Suprapubic skin (tissue), 4 donors: ENCODE measurements around the gene B4GALT4.

Experiments
- CTCF ChIP-seq, 2 donors: fragments of 200-600 bp in 1 of 2; fragments of 450-650 bp in 1 of 2; sonication (generic) in 1 of 2; IDR thresholded peaks; one replicate each; pipeline ENCODE4 v1.5.1; 2016 to 2019; ENCODE audit warnings: antibody characterized with exemption in 2 of 2, mild to moderate bottlenecking in 1 of 2, moderate library complexity in 1 of 2
- EP300 ChIP-seq: sonication (generic); formaldehyde crosslinking; IDR thresholded peaks from one replicate; pipeline ENCODE4 v1.6.1; 2017; ENCODE audit warnings: antibody characterized with exemption
- POLR2AphosphoS5 ChIP-seq, 3 donors: sonication (generic); formaldehyde crosslinking; IDR thresholded peaks; one replicate each; pipeline ENCODE4 v1.6.1; 2017; ENCODE audit warnings: antibody characterized with exemption in 3 of 3

GRCh38 chr3:119194237-119195150 is 46.2 kb downstream of the B4GALT4 start:
- no peak for TF ChIP-seq CTCF (IDR thresholded peaks at IDR 0.05)
- TF ChIP-seq EP300: no peak
- no peak for TF ChIP-seq POLR2AphosphoS5 (IDR thresholded peaks at IDR 0.05)
